Brain microvascular endothelial cell (primary cell): ENCODE data around the gene MAEA.

Source experiments
- DNase-seq: peaks from one replicate; pipeline ENCODE4 v3.0.0-alpha.2; 2020
- H3K27ac ChIP-seq: fragments of 250-450 bp; sonication (Bioruptor Pico); 2 replicates; pipeline ENCODE4 v1.5.1; 2020; ENCODE audit warnings: mild to moderate bottlenecking, moderate library complexity
- H3K27me3 ChIP-seq: fragments of 250-450 bp; sonication (Bioruptor Pico); replicated peaks from 2 replicates; pipeline ENCODE4 v1.5.1; 2020; ENCODE audit warnings: mild to moderate bottlenecking
- H3K36me3 ChIP-seq: fragments of 250-450 bp; sonication (Bioruptor Pico); replicated peaks from 2 replicates; pipeline ENCODE4 v1.5.1; 2020; ENCODE audit warnings: mild to moderate bottlenecking
- H3K4me3 ChIP-seq: 2 replicates; pipeline ENCODE4 v1.5.1; 2011; ENCODE audit warnings: low read depth, mild to moderate bottlenecking, control low read depth, low read length, moderate library complexity
- in situ Hi-C: cut with HindIII; loops from 2 replicates; pipeline ENCODE4 v1.10.0; 2017; ENCODE audit warnings: low sequenced_read_pairs, low pct_ligation_motif_present
- TF ChIP-seq, protein P1 (sequence below): IDR thresholded peaks from 2 replicates; pipeline ENCODE4 v1.5.1; 2011; ENCODE audit warnings: low read depth, mild to moderate bottlenecking, moderate library complexity, low read length, control low read depth, inconsistent platforms; ENCODE audit errors: missing control alignments

The MAEA gene

DNA sequence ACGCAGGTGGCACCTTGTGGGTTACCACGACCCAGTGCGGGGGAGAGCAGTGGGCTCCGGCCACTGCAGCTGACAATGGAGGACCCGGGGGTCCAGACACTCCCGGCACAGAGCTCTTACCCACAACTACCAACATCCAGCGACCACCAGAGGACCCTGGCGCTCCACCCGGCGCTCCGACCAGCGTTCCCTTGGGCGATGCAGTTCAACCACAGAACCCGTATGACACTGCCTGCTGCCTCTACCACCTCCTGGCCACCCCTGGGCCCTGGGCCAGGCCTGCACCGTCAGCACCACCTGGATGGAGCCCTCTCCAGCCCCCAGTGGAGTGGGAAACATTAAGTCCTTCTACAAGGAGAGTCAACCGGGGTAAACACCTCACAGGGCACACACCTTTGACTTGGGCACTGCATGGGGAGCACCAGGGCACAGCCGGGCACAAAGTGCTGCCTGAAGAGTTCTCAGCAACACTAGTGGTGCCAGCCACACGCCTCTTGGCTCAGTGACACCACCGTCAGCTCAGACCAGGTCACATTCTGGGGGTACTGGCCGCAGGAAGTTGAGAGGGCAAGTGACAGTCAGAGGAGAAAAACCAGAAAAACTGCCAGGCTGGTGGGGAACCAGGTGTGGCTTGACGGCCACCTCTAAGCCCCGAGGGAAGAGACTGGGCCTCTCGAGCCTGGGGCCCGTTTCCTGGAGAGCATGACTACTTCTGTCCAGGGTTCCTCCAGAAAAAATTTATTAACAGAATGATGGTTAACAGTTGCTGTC is 43.4 kb upstream of the MAEA start:
- in situ Hi-C loops = no loop called here
- Histone ChIP-seq H3K27me3 (no peaks in the 10 kb centered on the region), H3K36me3 (no peaks in the 10 kb centered on the region), H3K4me3 (peak overlapping the region; percentile 9), H3K27ac (no peak overlapping the region)
- DNase-seq = no peak
- TF ChIP-seq, protein P1, sequence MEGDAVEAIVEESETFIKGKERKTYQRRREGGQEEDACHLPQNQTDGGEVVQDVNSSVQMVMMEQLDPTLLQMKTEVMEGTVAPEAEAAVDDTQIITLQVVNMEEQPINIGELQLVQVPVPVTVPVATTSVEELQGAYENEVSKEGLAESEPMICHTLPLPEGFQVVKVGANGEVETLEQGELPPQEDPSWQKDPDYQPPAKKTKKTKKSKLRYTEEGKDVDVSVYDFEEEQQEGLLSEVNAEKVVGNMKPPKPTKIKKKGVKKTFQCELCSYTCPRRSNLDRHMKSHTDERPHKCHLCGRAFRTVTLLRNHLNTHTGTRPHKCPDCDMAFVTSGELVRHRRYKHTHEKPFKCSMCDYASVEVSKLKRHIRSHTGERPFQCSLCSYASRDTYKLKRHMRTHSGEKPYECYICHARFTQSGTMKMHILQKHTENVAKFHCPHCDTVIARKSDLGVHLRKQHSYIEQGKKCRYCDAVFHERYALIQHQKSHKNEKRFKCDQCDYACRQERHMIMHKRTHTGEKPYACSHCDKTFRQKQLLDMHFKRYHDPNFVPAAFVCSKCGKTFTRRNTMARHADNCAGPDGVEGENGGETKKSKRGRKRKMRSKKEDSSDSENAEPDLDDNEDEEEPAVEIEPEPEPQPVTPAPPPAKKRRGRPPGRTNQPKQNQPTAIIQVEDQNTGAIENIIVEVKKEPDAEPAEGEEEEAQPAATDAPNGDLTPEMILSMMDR = no peak

DNA sequence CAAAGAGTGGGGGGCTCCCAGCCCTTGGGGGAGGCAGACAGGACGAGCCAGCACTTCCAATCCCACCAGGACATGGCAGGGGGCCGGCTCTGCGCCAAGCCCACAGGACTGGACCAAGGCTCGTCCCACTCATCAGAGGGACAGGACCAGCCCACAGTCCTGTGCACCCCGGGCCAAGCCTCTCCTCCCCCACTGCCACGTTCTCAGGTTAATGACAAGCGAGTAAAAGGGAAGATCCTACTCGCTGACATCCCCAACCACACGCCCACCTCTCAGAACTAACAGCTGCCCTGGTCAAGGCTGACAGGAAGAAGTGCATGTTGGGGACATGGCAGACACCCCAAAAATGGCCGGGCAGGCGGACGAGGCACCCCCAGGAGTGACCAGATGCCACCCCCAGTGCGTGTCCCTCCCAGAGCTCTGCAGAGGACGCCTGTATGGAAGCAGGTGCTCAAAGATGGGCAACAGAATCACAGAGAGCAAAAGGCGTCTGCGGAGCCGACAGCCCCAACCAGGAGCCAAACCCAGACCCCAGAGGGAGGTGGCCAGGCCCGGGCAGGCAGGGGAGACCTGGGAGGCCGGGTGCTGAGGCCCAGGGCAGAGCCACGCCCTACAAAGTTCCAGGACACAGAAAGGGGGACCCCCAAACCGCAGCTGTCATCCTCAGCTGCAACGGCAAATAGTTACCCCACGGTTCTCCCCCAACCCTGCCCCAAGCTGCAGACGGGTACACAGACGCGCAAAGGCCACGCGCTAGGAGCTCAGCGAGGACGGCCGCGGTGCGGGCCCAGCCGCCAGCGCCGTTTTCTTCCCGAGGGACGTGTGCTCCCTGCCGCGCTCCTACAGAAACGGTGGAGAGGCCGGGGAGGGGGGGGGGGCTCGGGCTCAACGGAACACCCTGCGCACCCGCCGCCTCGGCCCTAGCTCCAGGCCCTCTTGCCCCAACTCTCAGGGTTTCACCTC is 42.5 kb upstream of the MAEA start:
- H3K27me3 ChIP-seq = no peaks in the 10 kb centered on the region
- in situ Hi-C loops = no loop called here
- TF ChIP-seq, protein P1 = no peak
- no peaks in the 10 kb centered on the region for H3K36me3 ChIP-seq
- no peak for DNase-seq
- H3K4me3 ChIP-seq = peak overlapping the region; percentile 76
- H3K27ac ChIP-seq = peak overlapping the region; percentile 70

DNA sequence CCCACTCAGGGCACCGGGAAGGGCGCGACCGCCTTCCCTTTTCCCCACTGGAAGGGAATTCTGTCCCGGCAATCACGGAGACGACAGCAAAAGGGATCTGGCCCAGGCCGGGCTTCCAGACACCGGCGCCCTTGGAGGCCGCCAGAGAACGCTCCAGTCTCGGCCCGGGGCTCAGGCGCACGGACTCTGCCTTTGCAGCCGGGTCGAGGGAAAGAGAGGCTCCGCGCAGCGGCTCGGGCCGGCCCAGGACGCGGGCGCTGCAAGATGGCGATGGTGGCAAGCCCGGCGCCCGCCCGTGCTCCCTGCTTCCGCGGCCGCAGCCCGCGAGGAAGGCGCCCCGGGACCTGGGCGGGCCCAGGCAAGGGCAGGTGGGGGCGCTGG is 41.8 kb upstream of the MAEA start:
- H3K27ac ChIP-seq = peak overlapping the region; percentile 70
- no peaks in the 10 kb centered on the region for H3K27me3 ChIP-seq
- peak overlapping the region; percentile 76 for H3K4me3 ChIP-seq
- no peak for DNase-seq
- in situ Hi-C loops = no loop called here
- H3K36me3 ChIP-seq = no peaks in the 10 kb centered on the region
- TF ChIP-seq, protein P1 = no peak

DNA sequence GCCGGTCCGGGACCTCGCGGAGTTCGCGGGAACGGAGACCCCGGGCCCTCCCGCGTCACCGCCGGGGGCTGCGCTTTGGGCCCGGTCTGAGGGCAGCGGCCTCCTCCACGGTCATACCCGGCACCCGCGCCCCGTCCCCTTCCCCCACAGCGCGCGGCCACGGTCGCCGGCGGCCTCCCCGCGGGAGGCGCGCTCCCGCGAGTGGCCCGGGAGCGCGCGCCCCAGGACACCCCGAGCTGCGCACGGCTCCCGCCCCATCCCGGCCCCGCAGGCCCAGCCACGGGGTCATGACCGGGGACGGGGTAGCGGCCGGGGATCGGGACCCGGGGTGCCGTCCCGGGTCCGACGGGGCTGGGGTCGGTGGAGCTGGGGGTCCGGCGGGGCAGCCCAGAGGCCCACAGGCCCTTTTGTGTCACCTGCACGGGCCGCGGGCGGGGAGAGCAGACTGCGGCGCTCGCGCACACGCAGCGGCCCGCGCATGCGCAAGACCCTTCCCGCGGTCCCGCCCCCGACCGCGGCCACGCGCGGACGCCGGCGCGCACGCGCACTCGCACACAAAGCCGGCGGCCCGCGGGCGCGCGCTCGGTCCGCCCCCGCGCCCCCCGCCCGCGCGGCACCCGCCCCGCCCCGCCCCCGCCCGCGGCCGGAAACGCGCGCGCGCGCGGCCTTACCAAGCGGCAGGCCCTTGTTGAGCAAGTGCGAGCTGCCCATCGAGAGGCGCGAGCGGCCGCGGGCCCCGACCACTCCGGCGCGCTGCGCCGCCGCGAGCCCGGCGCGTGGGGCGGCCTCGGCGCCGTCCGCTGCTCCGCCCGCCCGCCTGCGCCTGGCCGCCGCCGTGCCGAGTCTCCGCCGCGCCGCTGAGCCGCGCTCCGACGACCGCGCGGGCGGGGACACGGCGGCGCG is 41.2 kb upstream of the MAEA start, which contains the start of gene CTBP1:
TSS of gene CTBP1 (minus strand) at position 886 of the 903 bp plus-strand sequence. CDS start 7,799 bp downstream, outside the sequence.
- H3K27me3 ChIP-seq = no peaks in the 10 kb centered on the region
- no peaks in the 10 kb centered on the region for H3K36me3 ChIP-seq
- peak within 1 kb of the TSS; percentile 76 for H3K4me3 ChIP-seq
- in situ Hi-C loops = no loop called here
- DNase-seq = peak; percentile 44
- TF ChIP-seq, protein P1 = no peak
- peak within 1 kb of the TSS; percentile 70 for H3K27ac ChIP-seq

DNA sequence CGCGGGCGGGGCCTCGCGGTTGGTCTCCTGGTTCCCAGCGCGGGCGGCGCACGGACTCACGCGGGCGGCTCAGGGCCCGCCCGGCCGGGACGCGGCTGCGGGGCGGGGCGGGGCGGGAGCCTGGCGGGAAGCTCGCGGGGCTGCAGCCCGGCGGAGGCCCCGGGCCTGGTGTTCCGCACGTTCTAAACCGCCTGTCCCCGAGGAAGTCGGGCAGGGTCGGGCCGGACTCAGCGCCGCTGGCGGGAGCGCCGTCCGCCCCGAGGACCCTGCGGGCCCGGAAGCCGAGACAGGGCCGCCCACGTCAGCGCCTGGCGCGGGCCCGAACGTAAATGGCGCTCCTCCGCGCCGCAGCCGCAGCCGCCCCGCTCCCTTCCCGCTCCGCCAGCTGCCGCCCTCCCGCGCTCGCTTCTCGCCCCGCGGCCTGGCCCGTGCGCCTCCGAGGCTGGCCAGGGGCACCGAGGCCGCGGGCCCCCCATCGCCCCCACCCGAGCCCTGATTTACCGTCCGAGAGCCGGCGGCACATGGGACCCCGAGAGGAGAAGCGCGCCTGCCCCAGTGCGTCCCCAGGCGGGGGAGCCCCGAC is 40.5 kb upstream of the MAEA start:
- peak overlapping the region; percentile 68 for H3K27ac ChIP-seq
- in situ Hi-C loops = no loop called here
- TF ChIP-seq, protein P1 = no peak
- peak; percentile 45 for DNase-seq
- H3K4me3 ChIP-seq = peak overlapping the region; percentile 56
- H3K36me3 ChIP-seq = no peaks in the 10 kb centered on the region
- H3K27me3 ChIP-seq = no peaks in the 10 kb centered on the region
